ENCODE results near the gene PGM2L1. TPM values are rescaled to one million over a fixed set of nuclear protein-coding genes. Genes with fewer than 3 reads are reported as not detected.
"Not testable (repeated sequence)": the region's sequence is repeated elsewhere in the genome, so short reads cannot be mapped to it uniquely, and the experiment has no call there.

The PGM2L1 gene
- total RNA-seq, 4 donors from 2014 or later = 0.42 to 2.0 (median 0.89) TPM

DNA sequence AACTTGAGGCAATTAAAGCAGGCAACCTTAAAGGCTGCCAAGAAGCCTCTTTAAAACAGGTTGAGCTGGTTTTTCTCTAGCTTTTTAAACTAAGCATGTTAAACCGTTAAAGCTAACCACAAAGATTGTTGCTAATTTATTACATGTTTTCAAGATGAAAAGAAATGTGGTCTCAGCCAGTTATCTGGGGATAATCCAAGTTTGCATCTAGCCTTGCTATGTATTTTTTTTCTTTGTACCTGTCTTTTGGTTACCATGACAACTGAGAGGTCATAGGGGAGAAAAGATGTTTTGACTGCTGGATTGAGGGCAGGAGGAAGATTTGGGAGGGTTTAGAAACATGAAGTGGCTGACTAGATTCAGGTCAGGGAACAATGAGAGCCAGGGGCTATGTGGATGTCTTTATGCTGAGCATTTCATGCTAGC, 19.2 kb upstream of the PGM2L1 start:
- intact Hi-C loops (cut with DNase I) = no loop called here
- H3K27me3 ChIP-seq = peaks cover 0 to 10% (median 0%) of the 10 kb centered on the region in 4 donors
- TF ChIP-seq POLR2A (IDR thresholded peaks at IDR 0.05) (no peak), CTCF (IDR thresholded peaks at IDR 0.05) (no peak)
- 11 to 32% methylated on average over 1 of the region's 1 CpG for WGBS, 2 donors
- peaks cover 22 to 42% (median 24%) of the 10 kb centered on the region in 3 donors for H3K4me1 ChIP-seq
- H3K36me3 ChIP-seq = no peaks in the 10 kb centered on the region
- no peaks in the 10 kb centered on the region for H3K9me3 ChIP-seq
- no peak for DNase-seq
- no peak overlapping the region for H3K4me3 ChIP-seq
- peak overlapping the region; percentile 61 to 71 (median 69) for H3K27ac ChIP-seq

- intact Hi-C loops (cut with DNase I); H3K36me3 ChIP-seq: not testable (repeated sequence)
- 40 to 82% methylated on average over 1 of the region's 1 CpG for WGBS, 2 donors
Observed at GRCh38 chr11:74416974-74417373, 18.7 kb upstream of the PGM2L1 start.

GRCh38 chr11:74412733-74413359, 14.6 kb upstream of the PGM2L1 start:
- Histone ChIP-seq H3K36me3 (no peaks in the 10 kb centered on the region), H3K4me1 (peaks cover 14 to 27% (median 18%) of the 10 kb centered on the region in 3 donors), H3K27me3 (peaks cover 0 to 22% (median 0%) of the 10 kb centered on the region in 4 donors), H3K4me3 (no peak overlapping the region), H3K27ac (no peak overlapping the region), H3K9me3 (no peaks in the 10 kb centered on the region)
- DNase-seq = no peak
- TF ChIP-seq POLR2A (IDR thresholded peaks at IDR 0.05) (no peak), CTCF (IDR thresholded peaks at IDR 0.05) (no peak)
- WGBS, 2 donors = 69 to 72% methylated on average over 11 of the region's 11 CpGs
- intact Hi-C loops (cut with DNase I) = no loop called here

More at GRCh38 chr11:74416974-74417373, 18.7 kb upstream of the PGM2L1 start:
- Histone ChIP-seq H3K27ac (peak overlapping the region in 1 of 4 donors; percentile 71), H3K27me3 (peaks cover 0 to 14% (median 0%) of the 10 kb centered on the region in 4 donors), H3K4me1 (peaks cover 22 to 42% (median 24%) of the 10 kb centered on the region in 3 donors)
- DNase-seq, H3K9me3 ChIP-seq, H3K4me3 ChIP-seq: not testable (repeated sequence)

DNA sequence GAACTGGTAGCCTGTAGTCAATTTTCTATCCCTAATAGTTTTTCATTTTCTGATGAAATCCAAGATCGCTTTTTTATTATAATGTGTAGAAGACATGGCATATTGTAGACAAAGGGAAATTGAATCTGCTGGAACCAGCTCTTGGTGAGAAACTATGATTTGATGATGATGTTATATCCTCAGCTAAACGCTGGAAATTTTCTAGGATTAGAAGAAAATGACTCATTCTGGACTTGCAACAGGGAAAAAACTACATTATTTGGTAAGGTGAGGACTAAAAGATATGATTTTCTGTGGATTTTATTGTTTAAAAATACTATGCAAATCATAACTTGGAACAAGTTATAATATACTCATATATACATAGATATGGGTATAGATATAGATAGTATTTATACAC, 14.1 kb upstream of the PGM2L1 start:
- WGBS, 2 donors = 46 to 59% methylated on average over 2 of the region's 2 CpGs
- TF ChIP-seq CTCF (IDR thresholded peaks at IDR 0.05) = no peak
- TF ChIP-seq POLR2A (IDR thresholded peaks at IDR 0.05) = no peak
- H3K27ac ChIP-seq = no peak overlapping the region
- peaks cover 0 to 22% (median 0%) of the 10 kb centered on the region in 4 donors for H3K27me3 ChIP-seq
- no peaks in the 10 kb centered on the region for H3K9me3 ChIP-seq
- H3K36me3 ChIP-seq = no peaks in the 10 kb centered on the region
- no peak for DNase-seq
- intact Hi-C loops (cut with DNase I) = no loop called here
- H3K4me3 ChIP-seq = no peak overlapping the region
- H3K4me1 ChIP-seq = peaks cover 10 to 21% (median 13%) of the 10 kb centered on the region in 3 donors

DNA sequence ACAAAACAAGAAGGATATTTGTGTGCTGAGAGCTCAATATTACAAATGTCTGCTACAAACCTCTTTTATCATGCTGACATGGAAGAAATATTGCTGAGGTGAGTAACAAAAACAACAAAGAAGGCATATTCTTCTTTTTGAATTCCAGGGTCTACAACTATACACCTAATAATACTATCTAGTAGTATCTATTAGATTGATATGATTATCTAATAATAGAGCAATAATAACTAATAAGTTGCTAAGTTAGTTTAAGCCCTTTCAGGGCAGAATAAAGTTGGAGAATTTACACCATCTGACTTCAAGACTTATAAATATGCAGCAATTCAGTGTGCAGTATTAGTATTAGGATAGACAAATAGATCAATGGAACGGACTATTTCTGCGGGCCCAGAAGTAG, 11.4 kb upstream of the PGM2L1 start:
- no peaks in the 10 kb centered on the region for H3K9me3 ChIP-seq
- H3K36me3 ChIP-seq = no peaks in the 10 kb centered on the region
- no peaks in the 10 kb centered on the region for H3K4me1 ChIP-seq
- TF ChIP-seq CTCF (IDR thresholded peaks at IDR 0.05) (no peak), POLR2A (IDR thresholded peaks at IDR 0.05) (no peak)
- H3K27me3 ChIP-seq = peaks cover 0 to 22% (median 0%) of the 10 kb centered on the region in 4 donors
- intact Hi-C loops (cut with DNase I) = no loop called here
- no peak overlapping the region for H3K27ac ChIP-seq
- H3K4me3 ChIP-seq = no peak overlapping the region
- WGBS, 2 donors = 95 to 96% methylated on average over 2 of the region's 2 CpGs
- no peak for DNase-seq
